Skin of body (tissue), 2 donors: ENCODE measurements around the gene HAUS7. TPM values are rescaled to one million over a fixed set of nuclear protein-coding genes. Genes with fewer than 3 reads are reported as not detected.

Source experiments
- DNase-seq: peaks from one replicate; lab custom pipeline; 2025; lab: John Stamatoyannopoulos, UW
- total RNA-seq: library from RNA; depleted of rRNA; stranded (reverse); fragments of >200 nt; gene quantifications from one replicate; pipeline ENCODE4 v1.2.3, GENCODE V29; 2014

Gene HAUS7
- total RNA-seq, 1 donor from 2014 or later = 12.9 TPM

DNA sequence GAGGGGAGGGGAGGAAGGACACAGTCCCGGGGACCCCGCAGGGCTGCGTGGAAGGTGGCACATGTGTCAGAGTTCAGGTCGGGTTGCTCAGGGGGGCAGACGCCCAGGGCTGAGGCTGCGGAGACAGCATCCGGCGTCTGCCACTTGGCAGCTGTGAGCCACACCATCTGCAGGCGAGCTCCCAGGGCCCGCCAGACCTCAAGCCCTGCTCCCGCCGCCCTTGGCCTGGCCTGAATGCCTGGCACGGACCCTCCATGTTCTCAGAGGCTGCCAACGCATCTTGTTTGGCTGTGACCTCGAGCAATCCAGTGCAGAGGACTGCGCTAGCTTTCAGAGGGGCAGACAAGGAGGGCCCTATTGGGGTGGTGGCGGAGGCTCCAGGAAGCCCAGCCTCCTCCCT, 29.5 kb upstream of the HAUS7 start:
- no peak for DNase-seq

- no peak for DNase-seq
Observed at GRCh38 chrX:153499341-153499740, 29.0 kb upstream of the HAUS7 start.

DNA sequence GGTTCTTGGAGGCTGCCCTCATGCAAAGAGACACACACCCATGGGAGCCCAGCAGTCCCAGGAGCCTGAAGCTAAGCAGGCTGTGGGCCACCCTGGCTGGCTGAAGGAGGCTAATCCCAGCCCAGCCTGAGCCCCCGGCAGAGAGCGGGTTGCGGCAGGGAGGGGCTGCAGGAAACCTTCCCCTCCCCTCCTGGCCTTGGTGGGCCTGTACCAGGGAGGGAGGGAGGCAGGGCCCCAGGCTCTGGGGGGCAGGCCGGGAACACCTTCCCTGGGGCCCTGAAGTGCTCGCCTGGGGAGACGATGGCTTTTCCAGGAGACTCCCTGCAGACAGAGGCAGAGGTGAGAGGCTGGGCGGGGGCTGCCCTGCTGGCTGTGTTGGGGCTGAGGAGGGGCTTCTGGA, 28.1 kb upstream of the HAUS7 start:
- no peak for DNase-seq

- DNase-seq = no peak
Observed at GRCh38 chrX:153496590-153496959, 26.2 kb upstream of the HAUS7 start.

- DNase-seq = no peak
Observed at GRCh38 chrX:153495903-153496589, 25.7 kb upstream of the HAUS7 start.

GRCh38 chrX:153495362-153495751, 25.0 kb upstream of the HAUS7 start:
- DNase-seq = no peak

DNA sequence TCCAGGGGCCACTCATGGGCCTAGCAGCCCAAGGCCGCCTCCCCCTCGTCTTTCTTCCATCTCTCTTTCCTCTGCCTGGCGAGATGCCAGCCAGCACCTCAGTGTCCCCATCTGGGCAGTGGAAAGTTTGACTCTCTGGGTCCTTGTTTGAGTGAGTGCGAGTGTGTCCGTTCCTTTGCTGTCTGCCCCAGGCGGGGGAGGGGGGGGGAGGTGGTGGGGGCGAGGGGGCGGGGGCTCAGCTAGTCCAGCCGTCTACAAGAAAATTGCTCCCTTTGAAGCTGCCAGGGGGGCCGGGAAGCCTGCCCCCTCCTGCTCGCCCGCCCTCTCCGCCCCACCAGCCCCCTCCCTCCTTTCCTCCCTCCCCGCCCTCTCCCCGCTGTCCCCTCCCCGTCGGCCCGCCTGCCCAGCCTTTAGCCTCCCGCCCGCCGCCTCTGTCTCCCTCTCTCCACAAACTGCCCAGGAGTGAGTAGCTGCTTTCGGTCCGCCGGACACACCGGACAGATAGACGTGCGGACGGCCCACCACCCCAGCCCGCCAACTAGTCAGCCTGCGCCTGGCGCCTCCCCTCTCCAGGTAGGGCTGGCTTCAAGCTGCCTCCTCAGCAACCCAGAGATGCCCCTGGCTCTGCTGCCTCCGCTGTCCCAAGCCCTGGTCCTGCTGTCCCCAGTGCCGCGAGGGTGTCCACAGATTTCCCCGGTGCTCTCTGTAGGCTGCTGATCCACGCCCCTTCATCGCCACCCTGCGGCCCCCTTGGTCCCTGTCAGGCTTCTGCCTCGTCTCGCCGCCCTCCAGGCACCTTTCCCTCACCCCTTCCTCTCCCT, 24.4 kb upstream of the HAUS7 start, which contains the start of gene BGN:
BGN (plus strand) TSS at position 440 of the 821 bp plus-strand sequence. CDS start 9,652 bp downstream, outside the sequence.
- DNase-seq = no peak

DNA sequence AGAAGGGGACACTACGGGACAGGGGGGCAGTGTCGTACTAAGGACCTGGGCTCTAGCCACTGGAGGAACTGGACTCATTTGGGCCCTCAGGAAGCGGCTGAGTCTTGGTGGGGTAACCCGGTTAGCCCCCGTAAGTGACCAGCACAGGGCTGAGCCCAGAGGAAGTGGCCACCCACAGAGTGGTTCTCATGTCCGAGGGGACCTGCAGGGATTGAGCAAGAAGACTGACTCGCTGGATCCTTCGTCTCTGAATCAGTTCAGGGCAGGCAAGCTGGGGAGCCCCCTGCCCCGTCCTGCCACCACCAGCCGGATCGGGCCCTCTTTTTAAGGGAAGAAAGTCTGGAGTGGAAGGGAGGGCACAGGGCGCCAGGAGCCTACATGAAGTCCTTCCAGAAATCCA, 23.7 kb upstream of the HAUS7 start:
- no peak for DNase-seq

DNA sequence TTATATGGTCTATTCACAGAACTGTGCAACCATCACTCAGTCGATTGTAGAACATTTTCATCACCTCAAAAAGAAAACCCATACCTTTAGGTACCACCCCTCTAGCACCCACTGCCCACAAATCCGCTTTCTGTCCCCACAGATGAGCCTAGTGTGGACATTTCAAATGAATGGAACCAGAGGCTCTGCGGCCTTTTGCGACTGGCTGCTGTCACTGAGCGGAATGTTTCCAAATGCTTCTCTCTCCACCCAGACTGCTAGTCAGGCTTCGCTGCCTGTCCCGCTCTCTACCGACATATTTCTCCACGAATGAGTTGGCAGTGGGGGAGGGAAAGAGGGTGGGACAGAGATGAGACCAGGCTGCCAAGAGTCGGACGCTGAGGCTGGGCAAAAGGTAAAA, 22.7 kb upstream of the HAUS7 start:
- DNase-seq = no peak

GRCh38 chrX:153492543-153492942, 22.2 kb upstream of the HAUS7 start:
- no peak for DNase-seq

DNA sequence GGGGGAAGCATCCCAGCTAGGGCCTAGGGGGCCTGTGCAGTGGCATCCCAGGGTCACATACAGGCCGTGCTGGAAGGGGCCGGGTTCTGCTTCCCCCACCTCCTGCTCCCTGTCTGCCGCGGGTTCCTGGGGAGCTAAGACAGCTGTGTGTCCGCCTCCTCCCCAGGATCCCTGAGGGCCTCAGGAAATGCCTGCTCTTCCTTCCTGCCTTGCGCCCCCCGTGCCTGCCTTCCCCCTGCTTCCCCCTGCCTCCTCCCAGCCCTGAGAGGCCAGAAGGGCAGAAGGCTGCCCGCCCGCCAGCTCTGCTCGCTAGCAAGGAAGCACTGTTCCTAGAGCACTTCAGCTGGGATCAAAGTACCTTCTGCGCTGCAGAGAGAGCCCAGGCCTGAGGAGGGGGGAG, 21.5 kb upstream of the HAUS7 start:
- no peak for DNase-seq

DNA sequence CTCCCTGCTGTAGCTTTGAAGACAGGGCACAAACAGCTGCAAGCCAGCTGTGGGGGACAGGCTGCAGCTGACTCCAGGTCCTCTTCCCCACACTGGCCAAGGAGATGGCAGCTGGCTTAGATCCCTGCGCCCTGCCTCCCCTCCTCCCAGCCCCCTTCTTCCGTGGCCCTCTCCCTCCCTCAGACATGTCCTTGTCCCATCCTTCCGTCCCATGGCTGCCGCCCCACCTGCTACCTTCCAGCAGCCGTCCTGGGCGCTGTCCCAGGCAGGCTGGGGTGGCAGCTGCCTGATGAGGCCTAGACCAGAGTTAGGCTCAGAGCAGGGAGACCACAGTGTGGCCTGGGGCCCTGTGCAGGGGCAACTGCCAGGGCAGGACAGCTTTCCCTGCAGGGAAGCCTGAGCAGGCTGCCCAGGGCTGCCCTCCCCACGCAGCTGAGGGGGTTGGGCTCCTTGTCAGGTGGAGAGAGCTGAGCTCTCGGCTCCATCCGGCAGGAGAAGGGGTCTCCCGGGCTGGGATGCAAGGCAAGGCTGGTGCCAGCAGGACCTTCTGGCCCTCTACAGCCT, 21.1 kb upstream of the HAUS7 start:
- no peak for DNase-seq

DNA sequence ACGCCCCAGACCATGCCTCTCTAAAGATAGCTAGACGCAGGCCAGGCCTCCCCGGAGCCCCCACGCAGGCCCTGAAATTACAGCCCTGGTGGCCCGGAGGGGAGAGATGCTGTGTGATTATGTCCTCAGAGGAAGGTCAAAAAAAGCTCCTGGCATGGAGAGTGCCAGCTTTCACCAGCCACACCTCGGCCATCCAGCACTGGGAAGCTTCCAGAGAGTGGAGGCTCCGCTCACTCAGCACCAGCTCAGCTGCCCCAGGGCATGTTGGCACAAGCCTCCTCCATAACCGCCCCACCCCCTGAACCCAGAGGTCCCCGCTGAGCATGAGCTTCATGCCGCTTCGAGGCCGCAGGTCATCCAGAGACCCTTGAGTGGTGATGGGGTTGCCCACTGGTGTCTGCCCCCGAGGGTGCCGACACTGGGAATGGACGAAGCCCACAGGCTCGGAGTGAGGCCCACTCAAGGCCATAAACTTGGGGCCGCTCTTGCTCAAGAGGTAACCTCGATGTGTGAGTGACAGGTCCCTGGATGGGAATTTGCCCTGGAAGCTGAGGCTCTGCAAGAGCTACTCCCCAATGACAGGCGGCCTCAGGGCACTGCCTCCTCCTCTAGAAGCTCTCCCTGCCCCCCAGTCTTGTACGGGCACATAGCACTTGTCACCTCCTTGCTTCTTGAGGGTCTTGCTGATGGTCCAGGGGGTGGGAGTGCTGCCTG, 20.0 kb upstream of the HAUS7 start:
- DNase-seq = no peak

GRCh38 chrX:153488231-153488914, 18.0 kb upstream of the HAUS7 start:
- no peak for DNase-seq

- DNase-seq = no peak
Observed at GRCh38 chrX:153487590-153488071, 17.3 kb upstream of the HAUS7 start.

GRCh38 chrX:153486171-153486570, 15.8 kb upstream of the HAUS7 start:
- no peak for DNase-seq

DNA sequence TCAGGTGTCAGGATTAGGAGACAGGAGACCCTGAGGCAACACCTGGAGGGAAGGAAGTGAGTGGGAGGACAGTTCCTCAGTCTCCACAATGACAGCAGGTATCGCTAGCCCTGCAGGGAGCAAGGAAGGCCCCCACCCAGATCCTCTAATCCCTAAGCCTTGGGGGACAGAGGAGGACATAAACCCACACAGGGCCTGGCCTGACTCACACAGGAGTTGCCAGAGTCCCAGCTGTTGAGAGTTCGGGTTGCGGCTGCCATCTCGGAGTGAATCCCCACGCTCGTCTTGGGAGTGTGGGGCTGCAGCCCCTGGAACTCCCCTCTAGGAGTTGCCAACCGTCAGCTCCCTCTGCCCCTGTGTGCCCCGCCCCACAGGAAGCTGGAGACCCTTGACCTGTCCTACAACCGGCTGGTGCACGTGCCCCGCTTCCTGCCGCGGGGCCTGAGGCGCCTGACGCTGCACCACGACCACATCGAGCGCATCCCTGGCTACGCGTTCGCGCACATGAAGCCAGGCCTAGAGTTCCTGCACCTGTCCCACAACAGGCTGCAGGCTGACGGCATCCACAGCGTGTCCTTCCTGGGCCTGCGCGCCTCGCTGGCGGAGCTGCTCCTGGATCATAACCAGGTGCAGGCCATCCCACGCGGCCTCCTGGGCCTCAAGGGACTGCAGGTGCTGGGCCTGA, 15.2 kb upstream of the HAUS7 start:
- no peak for DNase-seq

GRCh38 chrX:153482376-153483015, 12.1 kb upstream of the HAUS7 start:
- DNase-seq = no peak

DNA sequence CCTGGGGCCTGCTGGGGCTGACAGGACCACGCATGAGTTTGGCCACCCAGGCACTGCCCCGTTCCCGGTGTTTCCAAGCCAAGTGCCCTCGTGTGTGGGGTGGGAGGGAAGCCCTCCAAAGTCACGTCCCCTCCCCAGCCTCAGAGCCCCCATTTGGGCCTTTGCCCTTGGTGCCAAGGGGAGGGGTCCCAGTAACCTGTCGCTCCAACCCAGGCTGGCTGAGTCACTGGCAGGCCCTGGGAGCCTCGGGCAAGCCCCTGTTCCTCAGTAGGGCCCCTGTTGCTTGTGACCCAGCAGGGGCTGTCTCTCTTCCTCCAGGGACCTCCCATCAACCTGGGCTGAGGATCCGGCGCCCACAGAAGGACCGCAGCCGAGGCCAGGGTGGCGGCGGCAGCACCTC, 10.7 kb upstream of the HAUS7 start:
- no peak for DNase-seq

DNA sequence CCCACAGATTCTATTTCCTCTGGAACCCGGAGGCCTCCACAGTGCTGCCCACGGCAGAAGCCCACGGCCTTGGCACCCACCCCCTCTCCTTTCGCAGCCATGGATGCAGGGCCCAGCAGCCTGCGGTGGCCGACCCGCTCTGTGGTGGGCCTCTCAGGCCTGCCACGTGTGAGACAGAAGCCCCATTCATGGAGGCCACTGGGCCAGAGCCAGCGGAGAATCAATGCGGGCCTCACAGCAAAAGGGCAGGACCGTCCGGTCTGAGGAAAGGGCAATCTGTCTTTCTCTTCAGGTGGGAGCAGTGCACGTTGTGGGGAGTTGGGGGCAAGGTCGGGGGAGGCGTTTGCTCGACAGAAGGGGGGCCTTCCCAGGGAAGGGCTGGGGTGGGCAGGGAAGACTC, 8.4 kb upstream of the HAUS7 start:
- DNase-seq = no peak
